Head of caudate nucleus (tissue), 42 donors: ENCODE results near the gene LRCH1.

ENCODE experiments used
- DNase-seq, 42 donors: peaks; one replicate each; pipeline versions ENCODE4 v3.0.0 to v3.0.0-alpha.2; 2020 to 2021; ENCODE audit warnings: mixed read lengths in 7 of 42
- intact Hi-C: fragments of 100-400 bp; cut with DNase I; formaldehyde crosslinking; loops from one replicate; pipeline ENCODE4 v1.15.0; 2022

LRCH1 gene

GRCh38 chr13:46555722-46556417 lies 2.9 kb downstream of the LRCH1 start:
- intact Hi-C loops: loop anchor here (10.0 kb wide), 1 partner anchor 159 kb away; no protein-coding TSS in a partner anchor
- no peak for DNase-seq

GRCh38 chr13:46556418-46556779 lies 3.4 kb downstream of the LRCH1 start:
- intact Hi-C loops: loop anchor here (10.0 kb wide), 1 partner anchor 158 kb away; no protein-coding TSS in a partner anchor
- no peak for DNase-seq

GRCh38 chr13:46559272-46559805 lies 6.4 kb downstream of the LRCH1 start:
- intact Hi-C loops: loop anchor here (10.0 kb wide), 1 partner anchor 155 kb away; no protein-coding TSS in a partner anchor
- no peak for DNase-seq

- no peak for DNase-seq
- intact Hi-C loops: no loop called here
These were observed 7.8 kb downstream of the LRCH1 start for GRCh38 chr13:46560778-46561177.

GRCh38 chr13:46561286-46561685 lies 8.3 kb downstream of the LRCH1 start:
- intact Hi-C loops: no loop called here
- DNase-seq: no peak

- DNase-seq: no peak
- intact Hi-C loops: no loop called here
These were observed 8.7 kb downstream of the LRCH1 start for GRCh38 chr13:46561691-46562090.

- DNase-seq: no peak
- intact Hi-C loops: no loop called here
These were observed 9.2 kb downstream of the LRCH1 start for GRCh38 chr13:46562152-46562551.

- intact Hi-C loops: no loop called here
- no peak for DNase-seq
These were observed 9.6 kb downstream of the LRCH1 start for GRCh38 chr13:46562581-46562980.

GRCh38 chr13:46565808-46566750 lies 13.1 kb downstream of the LRCH1 start:
- intact Hi-C loops: no loop called here
- no peak for DNase-seq

GRCh38 chr13:46567671-46568070 lies 14.7 kb downstream of the LRCH1 start:
- DNase-seq: no peak
- intact Hi-C loops: no loop called here

GRCh38 chr13:46569456-46569855 lies 16.5 kb downstream of the LRCH1 start:
- no peak for DNase-seq
- intact Hi-C loops: no loop called here

- intact Hi-C loops: no loop called here
These were observed 17.3 kb downstream of the LRCH1 start for GRCh38 chr13:46570273-46570672.

GRCh38 chr13:46571189-46571908 lies 18.4 kb downstream of the LRCH1 start:
- DNase-seq: no peak
- intact Hi-C loops: no loop called here

More at GRCh38 chr13:46570273-46570672, 17.3 kb downstream of the LRCH1 start:
- DNase-seq: no peak

GRCh38 chr13:46571909-46572595 lies 19.1 kb downstream of the LRCH1 start:
- intact Hi-C loops: no loop called here
- no peak for DNase-seq

GRCh38 chr13:46572752-46573431 lies 19.9 kb downstream of the LRCH1 start:
- intact Hi-C loops: no loop called here
- DNase-seq: no peak

- DNase-seq: no peak
- intact Hi-C loops: no loop called here
These were observed 22.4 kb downstream of the LRCH1 start for GRCh38 chr13:46575301-46575771.

GRCh38 chr13:46575818-46576221 lies 22.9 kb downstream of the LRCH1 start:
- DNase-seq: no peak
- intact Hi-C loops: no loop called here

GRCh38 chr13:46576762-46577161 lies 23.8 kb downstream of the LRCH1 start:
- no peak for DNase-seq
- intact Hi-C loops: no loop called here
